PC-3 (cell line): Measurements from ENCODE around the gene RGMB.

Source experiments
- EZH2 ChIP-seq: fragments of 300-600 bp; sonication (generic); IDR thresholded peaks from one replicate; pipeline ENCODE4 v1.6.1; 2017; ENCODE audit warnings: antibody characterized with exemption, mild to moderate bottlenecking, low read length; ENCODE audit not compliant: unreplicated experiment
- TF ChIP-seq, protein P1 (sequence below): fragments of 300-600 bp; sonication (generic); conservative IDR thresholded peaks from 2 replicates; pipeline ENCODE4 v1.5.1; 2017; ENCODE audit warnings: antibody characterized with exemption, low read depth, mild to moderate bottlenecking, low read length

DNA sequence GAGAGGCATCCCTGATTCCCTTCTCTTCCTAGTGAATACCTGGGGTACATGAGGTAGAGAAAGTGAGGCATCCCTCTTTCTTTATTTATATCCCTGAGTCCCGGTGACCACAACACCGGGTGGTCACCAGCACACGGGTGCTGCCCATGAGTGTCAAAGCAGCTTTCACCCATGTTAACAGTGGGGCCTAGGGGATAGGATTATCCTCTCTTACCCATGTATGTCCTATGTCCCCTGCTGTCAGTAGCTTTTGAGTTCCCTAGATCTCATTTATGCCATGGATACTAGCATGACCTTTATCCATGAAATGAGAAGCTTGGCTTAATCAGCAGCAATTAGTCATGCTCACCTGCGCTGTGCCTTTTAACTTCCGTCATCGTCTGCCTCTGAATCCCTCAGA, 71.4 kb downstream of the RGMB start:
- TF ChIP-seq, protein P1, sequence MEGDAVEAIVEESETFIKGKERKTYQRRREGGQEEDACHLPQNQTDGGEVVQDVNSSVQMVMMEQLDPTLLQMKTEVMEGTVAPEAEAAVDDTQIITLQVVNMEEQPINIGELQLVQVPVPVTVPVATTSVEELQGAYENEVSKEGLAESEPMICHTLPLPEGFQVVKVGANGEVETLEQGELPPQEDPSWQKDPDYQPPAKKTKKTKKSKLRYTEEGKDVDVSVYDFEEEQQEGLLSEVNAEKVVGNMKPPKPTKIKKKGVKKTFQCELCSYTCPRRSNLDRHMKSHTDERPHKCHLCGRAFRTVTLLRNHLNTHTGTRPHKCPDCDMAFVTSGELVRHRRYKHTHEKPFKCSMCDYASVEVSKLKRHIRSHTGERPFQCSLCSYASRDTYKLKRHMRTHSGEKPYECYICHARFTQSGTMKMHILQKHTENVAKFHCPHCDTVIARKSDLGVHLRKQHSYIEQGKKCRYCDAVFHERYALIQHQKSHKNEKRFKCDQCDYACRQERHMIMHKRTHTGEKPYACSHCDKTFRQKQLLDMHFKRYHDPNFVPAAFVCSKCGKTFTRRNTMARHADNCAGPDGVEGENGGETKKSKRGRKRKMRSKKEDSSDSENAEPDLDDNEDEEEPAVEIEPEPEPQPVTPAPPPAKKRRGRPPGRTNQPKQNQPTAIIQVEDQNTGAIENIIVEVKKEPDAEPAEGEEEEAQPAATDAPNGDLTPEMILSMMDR: no peak
- no peak for TF ChIP-seq EZH2
